Activated CD4-positive, alpha-beta T cell treated with anti-CD3 and anti-CD28 coated beads, Interleukin-2, amount 50 U/mL, for 24 hours (primary cell): ENCODE measurements around the gene ADCY3.

Experiments
- DNase-seq, 2 donors: peaks; one replicate each; pipeline ENCODE4 v3.0.0-alpha.2; 2020; ENCODE audit warnings: low read depth in 1 of 2, low spot score in 1 of 2

Gene ADCY3

GRCh38 chr2:24771764-24772586, 148.1 kb downstream of the ADCY3 start:
- DNase-seq: no peak

- no peak for DNase-seq
Observed at GRCh38 chr2:24771061-24771460, 149.0 kb downstream of the ADCY3 start.
